Measurements from ENCODE around the gene FGF3. TPM values are rescaled to one million over a fixed set of nuclear protein-coding genes. Genes with fewer than 3 reads are reported as not detected.

FGF3 gene
- total RNA-seq, 4 donors from 2014 or later: not detected

DNA sequence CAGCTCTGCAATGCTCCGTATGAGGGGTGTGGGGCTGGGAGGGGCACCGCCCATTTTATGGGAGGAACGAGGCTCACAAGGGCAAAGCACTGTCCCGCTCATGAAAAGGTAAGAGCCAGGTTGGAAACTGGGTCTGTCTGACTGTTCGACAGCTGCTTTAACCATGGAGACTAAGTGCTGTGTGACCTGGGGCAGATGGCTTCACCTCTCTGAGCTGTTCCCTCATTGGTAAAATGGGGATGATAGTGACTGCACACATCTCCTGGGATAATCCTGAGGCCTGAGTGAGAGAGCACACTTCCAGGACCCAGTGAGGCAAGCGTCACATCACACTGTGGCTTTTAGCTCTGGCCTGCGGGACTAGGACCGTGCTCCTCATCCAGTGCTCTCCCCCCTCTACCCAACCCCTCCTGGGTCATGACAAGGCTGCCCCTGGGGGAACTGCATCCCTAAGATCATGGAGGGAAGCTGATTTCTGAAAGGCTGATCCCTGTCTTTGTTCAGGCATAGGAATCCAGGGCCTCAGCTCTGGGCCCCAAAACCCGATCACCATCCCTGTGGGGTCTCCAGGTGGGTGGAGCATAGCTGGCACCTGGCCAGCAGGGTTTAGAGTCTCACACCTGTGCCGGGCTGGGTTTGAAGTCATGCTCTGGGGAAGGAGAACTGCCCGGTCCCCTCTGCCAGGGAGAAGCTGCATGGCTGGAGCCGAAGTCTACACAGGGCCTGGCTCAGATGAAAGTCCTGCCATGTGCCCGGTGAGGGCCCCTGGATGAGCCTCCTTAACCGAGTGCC lies 21.3 kb downstream of the FGF3 start:
- intact Hi-C loops (cut with DNase I): no loop called here
- 85% methylated on average over 8 of the region's 14 CpGs for WGBS

DNA sequence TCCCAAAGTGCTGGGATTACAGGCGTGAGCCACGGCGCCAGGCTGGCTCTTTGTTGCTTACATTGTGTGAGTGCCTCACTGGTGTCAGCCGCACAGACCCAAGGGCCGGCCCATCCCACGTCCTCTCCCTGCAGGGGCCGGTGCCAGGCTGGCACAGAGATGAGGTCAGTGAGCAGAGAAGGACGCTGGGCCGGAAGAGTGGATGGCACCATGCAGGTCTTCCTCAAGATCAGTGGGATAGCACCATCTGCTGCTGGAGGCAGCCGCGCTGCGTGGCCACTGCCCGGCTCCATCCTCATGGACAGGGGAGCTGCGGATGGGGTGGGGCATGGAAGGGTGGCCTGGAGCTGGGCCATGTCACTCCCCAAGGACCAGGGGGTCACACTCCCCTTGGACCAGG lies 22.1 kb downstream of the FGF3 start:
- Histone ChIP-seq H3K36me3 (no peaks in the 10 kb centered on the region), H3K4me1 (no peaks in the 10 kb centered on the region), H3K9me3 (peaks cover 0 to 6% (median 3%) of the 10 kb centered on the region in 4 donors), H3K27me3 (peaks cover 0 to 27% (median 0%) of the 10 kb centered on the region in 4 donors), H3K4me3 (no peak overlapping the region), H3K27ac (replicated peaks in 1 of 4) (no peak overlapping the region)
- intact Hi-C loops (cut with DNase I): no loop called here
- no peak for DNase-seq (ENCODE audit: extremely low spot score)
- no peak for TF ChIP-seq POLR2A (IDR thresholded peaks at IDR 0.05; ENCODE audit: low read depth)
- TF ChIP-seq, protein P1, sequence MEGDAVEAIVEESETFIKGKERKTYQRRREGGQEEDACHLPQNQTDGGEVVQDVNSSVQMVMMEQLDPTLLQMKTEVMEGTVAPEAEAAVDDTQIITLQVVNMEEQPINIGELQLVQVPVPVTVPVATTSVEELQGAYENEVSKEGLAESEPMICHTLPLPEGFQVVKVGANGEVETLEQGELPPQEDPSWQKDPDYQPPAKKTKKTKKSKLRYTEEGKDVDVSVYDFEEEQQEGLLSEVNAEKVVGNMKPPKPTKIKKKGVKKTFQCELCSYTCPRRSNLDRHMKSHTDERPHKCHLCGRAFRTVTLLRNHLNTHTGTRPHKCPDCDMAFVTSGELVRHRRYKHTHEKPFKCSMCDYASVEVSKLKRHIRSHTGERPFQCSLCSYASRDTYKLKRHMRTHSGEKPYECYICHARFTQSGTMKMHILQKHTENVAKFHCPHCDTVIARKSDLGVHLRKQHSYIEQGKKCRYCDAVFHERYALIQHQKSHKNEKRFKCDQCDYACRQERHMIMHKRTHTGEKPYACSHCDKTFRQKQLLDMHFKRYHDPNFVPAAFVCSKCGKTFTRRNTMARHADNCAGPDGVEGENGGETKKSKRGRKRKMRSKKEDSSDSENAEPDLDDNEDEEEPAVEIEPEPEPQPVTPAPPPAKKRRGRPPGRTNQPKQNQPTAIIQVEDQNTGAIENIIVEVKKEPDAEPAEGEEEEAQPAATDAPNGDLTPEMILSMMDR (IDR thresholded peaks at IDR 0.05): no peak
- no peak for TF ChIP-seq POLR2AphosphoS5 (IDR thresholded peaks at IDR 0.05)
- TF ChIP-seq EP300 (IDR thresholded peaks at IDR 0.05): no peak
- WGBS: 75% methylated on average over 4 of the region's 14 CpGs

More for the DNA sequence above, 21.3 kb downstream of the FGF3 start:
- no peak for TF ChIP-seq POLR2AphosphoS5 (IDR thresholded peaks at IDR 0.05)
- TF ChIP-seq, protein P1 (IDR thresholded peaks at IDR 0.05): no peak
- TF ChIP-seq EP300 (IDR thresholded peaks at IDR 0.05): no peak
- no peak for TF ChIP-seq POLR2A (IDR thresholded peaks at IDR 0.05; ENCODE audit: low read depth)
- H3K27ac ChIP-seq (replicated peaks in 1 of 4): no peak overlapping the region
- H3K27me3 ChIP-seq: peaks cover 0 to 27% (median 0%) of the 10 kb centered on the region in 4 donors
- no peak for DNase-seq (ENCODE audit: extremely low spot score)
- no peaks in the 10 kb centered on the region for H3K4me1 ChIP-seq
- no peak overlapping the region for H3K4me3 ChIP-seq
- H3K9me3 ChIP-seq: peaks cover 0 to 6% (median 3%) of the 10 kb centered on the region in 4 donors
- no peaks in the 10 kb centered on the region for H3K36me3 ChIP-seq

DNA sequence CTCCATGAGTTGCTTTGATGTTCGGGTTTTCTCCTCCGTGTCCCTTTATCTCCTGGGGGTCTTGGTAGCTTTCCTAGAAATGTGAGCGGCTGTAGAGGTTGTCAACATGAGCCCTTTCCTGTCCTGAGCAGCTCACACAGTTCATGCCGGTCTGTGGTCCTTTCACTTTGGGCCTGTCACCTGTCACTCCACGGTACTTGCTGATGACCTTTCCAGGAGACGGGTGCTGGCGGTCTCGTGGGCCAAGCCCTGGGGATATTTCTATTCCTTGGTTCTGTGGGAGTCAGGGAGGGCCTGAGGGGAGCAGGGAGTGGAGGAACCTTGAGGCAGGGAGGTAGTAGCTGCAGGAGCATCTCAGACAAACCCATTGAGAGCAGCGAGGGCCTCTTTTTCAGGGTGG lies 23.2 kb downstream of the FGF3 start:
- intact Hi-C loops (cut with DNase I): no loop called here
- TF ChIP-seq EP300 (IDR thresholded peaks at IDR 0.05) (no peak), POLR2A (IDR thresholded peaks at IDR 0.05; ENCODE audit: low read depth) (no peak)
- TF ChIP-seq, protein P1 (IDR thresholded peaks at IDR 0.05): no peak
- no peak overlapping the region for H3K27ac ChIP-seq (replicated peaks in 1 of 4)
- H3K9me3 ChIP-seq: peaks cover 0 to 6% (median 3%) of the 10 kb centered on the region in 4 donors
- peaks cover 0 to 8% (median 5%) of the 10 kb centered on the region in 4 donors for H3K4me1 ChIP-seq
- H3K4me3 ChIP-seq: no peak overlapping the region
- 92% methylated on average over 9 of the region's 9 CpGs for WGBS
- DNase-seq (ENCODE audit: extremely low spot score): no peak
- no peaks in the 10 kb centered on the region for H3K36me3 ChIP-seq
- peaks cover 0 to 19% (median 0%) of the 10 kb centered on the region in 4 donors for H3K27me3 ChIP-seq

DNA sequence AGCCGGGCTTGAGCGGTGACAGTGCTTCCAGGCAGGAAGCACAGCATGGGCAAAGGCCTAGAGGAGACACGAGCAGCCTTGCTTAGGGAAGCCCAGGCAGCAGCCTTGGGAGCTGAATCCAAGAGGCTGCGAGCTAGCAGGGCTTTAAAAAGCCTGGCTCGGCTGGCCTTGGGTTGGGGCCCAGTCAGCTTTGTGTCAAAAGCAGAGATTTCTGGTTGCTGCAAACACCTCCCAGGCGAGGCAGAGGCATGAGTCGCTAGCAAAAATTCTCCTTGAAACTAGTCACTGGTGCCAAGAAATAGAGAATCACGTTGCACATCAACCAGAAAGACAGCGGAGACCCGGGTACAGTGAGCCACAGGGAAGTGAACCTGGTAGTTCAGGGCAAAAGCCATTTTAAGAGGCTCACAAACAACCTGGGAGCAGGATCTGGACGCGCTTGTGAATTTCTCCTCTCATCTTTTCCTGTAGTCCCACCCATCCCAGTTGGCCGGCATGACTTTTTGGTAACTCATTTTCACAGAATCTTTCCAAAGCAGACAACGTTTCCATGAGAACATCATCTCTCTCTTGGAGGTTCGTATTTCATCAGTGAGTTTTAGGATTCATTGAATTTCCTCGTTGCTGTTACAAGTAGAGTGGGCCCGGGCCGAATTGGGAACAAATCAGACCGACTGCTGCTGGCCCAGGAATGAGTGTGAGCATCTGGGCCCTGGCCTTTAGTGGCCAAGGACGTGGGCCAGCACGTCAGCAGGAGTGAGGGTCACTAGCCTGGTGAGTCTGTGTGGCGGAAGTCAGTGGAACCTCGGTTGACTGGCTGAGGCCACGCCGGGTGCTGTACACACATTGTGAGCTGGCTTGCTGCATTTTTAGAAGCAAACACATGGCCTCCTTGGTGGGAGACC lies 27.7 kb downstream of the FGF3 start:
- H3K4me1 ChIP-seq: peaks cover 0 to 14% (median 9%) of the 10 kb centered on the region in 4 donors
- TF ChIP-seq EP300 (IDR thresholded peaks at IDR 0.05) (no peak), POLR2A (IDR thresholded peaks at IDR 0.05; ENCODE audit: low read depth) (no peak), POLR2AphosphoS5 (IDR thresholded peaks at IDR 0.05) (no peak)
- TF ChIP-seq, protein P1 (IDR thresholded peaks at IDR 0.05): no peak
- no peak overlapping the region for H3K4me3 ChIP-seq
- 67% methylated on average over 23 of the region's 25 CpGs for WGBS
- no peaks in the 10 kb centered on the region for H3K9me3 ChIP-seq
- no peak for DNase-seq (ENCODE audit: extremely low spot score)
- H3K27ac ChIP-seq (replicated peaks in 1 of 4): peak overlapping the region in 1 of 4 donors; percentile 30
- H3K36me3 ChIP-seq: no peaks in the 10 kb centered on the region
- intact Hi-C loops (cut with DNase I): no loop called here
- peaks cover 0 to 15% (median 0%) of the 10 kb centered on the region in 4 donors for H3K27me3 ChIP-seq

Measured in esophagus muscularis mucosa (tissue), 4 donors.